SK-N-SH treated with all-trans-retinoic acid at 6 μM for 48 hours (cell line): ENCODE results near the gene LOC128125822.

Source experiments
- ATAC-seq: fragments of 200-7000 bp; cut with Tn5 transposase; 3 replicates; pipeline ENCODE4 v1.9.1; 2020; ENCODE audit warnings: mild to moderate bottlenecking, moderate library complexity
- BACH2 ChIP-seq: fragments of 250-450 bp; sonication (Bioruptor Pico); IDR thresholded peaks from 2 replicates; pipeline ENCODE4 v1.9.0; 2021; ENCODE audit warnings: mild to moderate bottlenecking, borderline replicate concordance
- CSDC2 ChIP-seq: fragments of 250-450 bp; sonication (Bioruptor Pico); IDR thresholded peaks from 2 replicates; pipeline ENCODE4 v1.5.0; 2020; ENCODE audit warnings: mild to moderate bottlenecking, moderate library complexity
- ESRRG ChIP-seq: fragments of 250-450 bp; sonication (Bioruptor Pico); IDR thresholded peaks from 2 replicates; pipeline ENCODE4 v1.6.1; 2021; ENCODE audit warnings: mild to moderate bottlenecking
- GLIS3 ChIP-seq: fragments of 250-450 bp; sonication (Bioruptor Pico); IDR thresholded peaks from 2 replicates; pipeline ENCODE4 v1.5.0; 2020; ENCODE audit warnings: mild to moderate bottlenecking, moderate library complexity
- OSR1 ChIP-seq: fragments of 250-450 bp; sonication (Bioruptor Pico); IDR thresholded peaks from 2 replicates; pipeline ENCODE4 v1.8.0; 2022; ENCODE audit warnings: moderate library complexity, mild to moderate bottlenecking, inconsistent platforms
- PPARA ChIP-seq: fragments of 250-450 bp; sonication (Bioruptor Pico); IDR thresholded peaks from 2 replicates; pipeline ENCODE4 v1.5.0; 2020; ENCODE audit warnings: mild to moderate bottlenecking, borderline replicate concordance
- RARB ChIP-seq: fragments of 250-450 bp; sonication (Bioruptor Pico); IDR thresholded peaks from 2 replicates; pipeline ENCODE4 v1.8.0; 2021; ENCODE audit warnings: mild to moderate bottlenecking, moderate library complexity
- SNAI2 ChIP-seq: fragments of 250-450 bp; sonication (Bioruptor Pico); IDR thresholded peaks from 2 replicates; pipeline ENCODE4 v1.5.0; 2020; ENCODE audit warnings: mild to moderate bottlenecking, moderate library complexity
- TCF4 ChIP-seq: fragments of 250-450 bp; sonication (Bioruptor Pico); IDR thresholded peaks from 2 replicates; pipeline ENCODE4 v1.8.0; 2021; ENCODE audit warnings: mild to moderate bottlenecking, moderate library complexity, borderline replicate concordance
- TOX ChIP-seq: fragments of 250-450 bp; sonication (Bioruptor Pico); IDR thresholded peaks from 2 replicates; pipeline ENCODE4 v1.8.0; 2021; ENCODE audit warnings: mild to moderate bottlenecking, moderate library complexity, borderline replicate concordance
- ZC3H10 ChIP-seq: fragments of 250-450 bp; sonication (Bioruptor Pico); IDR thresholded peaks from 2 replicates; pipeline ENCODE4 v1.5.1; 2021; ENCODE audit warnings: mild to moderate bottlenecking, moderate library complexity
- ZFP3 ChIP-seq: fragments of 250-450 bp; sonication (Bioruptor Pico); IDR thresholded peaks from 2 replicates; pipeline ENCODE4 v1.5.0; 2020; ENCODE audit warnings: mild to moderate bottlenecking, moderate library complexity
- ZFP30 ChIP-seq: fragments of 450-650 bp; formaldehyde crosslinking; IDR thresholded peaks from 2 replicates; pipeline ENCODE4 v1.5.0; 2022; ENCODE audit warnings: mild to moderate bottlenecking, moderate library complexity
- ZNF70 ChIP-seq: fragments of 450-650 bp; formaldehyde crosslinking; IDR thresholded peaks from 2 replicates; pipeline ENCODE4 v1.5.0; 2020; ENCODE audit warnings: mild to moderate bottlenecking, moderate library complexity
- ZNF8 ChIP-seq: fragments of 450-650 bp; formaldehyde crosslinking; IDR thresholded peaks from 2 replicates; pipeline ENCODE4 v1.5.0; 2020; ENCODE audit warnings: mild to moderate bottlenecking, moderate library complexity
- TF ChIP-seq, protein P1 (sequence below): fragments of 250-450 bp; sonication (Bioruptor Pico); IDR thresholded peaks from 2 replicates; pipeline ENCODE4 v1.8.0; 2020; ENCODE audit warnings: mild to moderate bottlenecking, moderate library complexity, borderline replicate concordance
- TF ChIP-seq, protein P2 (sequence below): fragments of 250-450 bp; sonication (Bioruptor Pico); IDR thresholded peaks from 2 replicates; pipeline ENCODE4 v1.5.1; 2021; ENCODE audit warnings: mild to moderate bottlenecking, moderate library complexity
- TF ChIP-seq, protein P3 (sequence below): fragments of 250-450 bp; sonication (Bioruptor Pico); IDR thresholded peaks from 2 replicates; pipeline ENCODE4 v1.5.1; 2020; ENCODE audit warnings: low read depth, mild to moderate bottlenecking, moderate library complexity
- TF ChIP-seq, protein P4 (sequence below): fragments of 250-450 bp; sonication (Bioruptor Pico); IDR thresholded peaks from 2 replicates; pipeline ENCODE4 v1.5.0; 2020; ENCODE audit warnings: mild to moderate bottlenecking, moderate library complexity

The LOC128125822 gene

DNA sequence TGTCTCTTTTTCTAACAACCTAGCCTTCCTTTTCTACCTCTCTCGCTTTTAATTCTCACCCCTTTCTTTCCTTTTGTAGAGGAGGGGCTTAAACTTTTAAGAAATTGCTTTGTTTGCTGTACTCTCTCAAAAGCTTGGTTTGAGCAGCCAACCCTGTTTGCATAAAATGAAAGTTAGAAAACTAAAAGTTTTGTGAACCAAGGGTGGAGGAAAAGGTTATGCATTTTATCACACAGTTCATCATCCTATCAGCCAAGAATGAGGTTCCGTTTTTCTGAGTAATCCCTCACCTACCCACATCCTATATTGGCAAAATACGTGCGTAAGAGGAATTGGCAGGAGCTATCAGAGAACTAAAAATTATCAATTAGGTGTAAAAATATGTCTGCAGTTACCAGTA lies 42.8 kb upstream of the LOC128125822 start:
- peak; percentile 80; the same call in 1 of the 2 replicates for TF ChIP-seq TOX
- no peak for TF ChIP-seq ZNF70 (CRISPR knock-in tag)
- ATAC-seq = no peak

DNA sequence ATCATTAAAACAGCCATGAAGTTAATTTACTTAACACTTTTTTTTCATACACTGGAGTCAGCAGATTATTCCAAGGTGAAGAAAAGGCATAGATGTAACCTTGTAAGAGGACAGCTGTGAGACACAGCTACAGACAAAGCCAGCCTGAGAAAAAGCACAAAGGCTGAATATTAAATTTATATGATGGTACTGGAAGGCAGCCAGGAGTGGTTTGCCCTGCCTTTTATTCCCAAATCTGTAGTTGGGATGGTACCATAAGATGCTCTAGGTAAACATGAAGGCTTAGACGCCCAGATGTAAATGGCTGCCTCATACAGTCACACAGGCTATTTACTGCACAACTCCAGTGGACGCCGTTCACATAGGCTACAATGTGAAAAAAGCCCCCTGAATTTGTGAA lies 42.1 kb upstream of the LOC128125822 start:
- TF ChIP-seq PPARA (CRISPR knock-in tag) = no peak

DNA sequence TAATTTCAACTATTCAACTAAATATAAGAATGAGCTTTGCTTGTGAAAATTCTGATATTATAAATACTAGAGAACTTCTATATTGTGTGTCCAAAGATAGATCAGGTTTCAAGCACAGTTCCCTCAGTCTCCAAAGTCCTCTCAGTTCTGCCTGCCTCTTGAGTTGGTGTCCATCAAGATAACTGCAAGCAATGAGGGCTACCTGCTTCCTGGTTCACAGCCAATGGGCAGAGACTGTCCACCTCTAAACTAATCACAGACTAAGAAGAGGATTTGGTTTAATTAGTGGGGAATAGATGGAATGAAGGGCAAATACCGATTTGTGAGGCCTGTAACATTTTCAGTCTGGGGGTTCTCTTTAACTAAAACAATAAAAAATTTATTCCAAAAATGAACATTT lies 41.3 kb upstream of the LOC128125822 start:
- ATAC-seq = no peak
- no peak for TF ChIP-seq RARB (CRISPR knock-in tag)
- no peak for TF ChIP-seq CSDC2 (CRISPR knock-in tag)
- TF ChIP-seq ZNF8 (CRISPR knock-in tag) = no peak
- no peak for TF ChIP-seq BACH2 (CRISPR knock-in tag)
- TF ChIP-seq, protein P1, sequence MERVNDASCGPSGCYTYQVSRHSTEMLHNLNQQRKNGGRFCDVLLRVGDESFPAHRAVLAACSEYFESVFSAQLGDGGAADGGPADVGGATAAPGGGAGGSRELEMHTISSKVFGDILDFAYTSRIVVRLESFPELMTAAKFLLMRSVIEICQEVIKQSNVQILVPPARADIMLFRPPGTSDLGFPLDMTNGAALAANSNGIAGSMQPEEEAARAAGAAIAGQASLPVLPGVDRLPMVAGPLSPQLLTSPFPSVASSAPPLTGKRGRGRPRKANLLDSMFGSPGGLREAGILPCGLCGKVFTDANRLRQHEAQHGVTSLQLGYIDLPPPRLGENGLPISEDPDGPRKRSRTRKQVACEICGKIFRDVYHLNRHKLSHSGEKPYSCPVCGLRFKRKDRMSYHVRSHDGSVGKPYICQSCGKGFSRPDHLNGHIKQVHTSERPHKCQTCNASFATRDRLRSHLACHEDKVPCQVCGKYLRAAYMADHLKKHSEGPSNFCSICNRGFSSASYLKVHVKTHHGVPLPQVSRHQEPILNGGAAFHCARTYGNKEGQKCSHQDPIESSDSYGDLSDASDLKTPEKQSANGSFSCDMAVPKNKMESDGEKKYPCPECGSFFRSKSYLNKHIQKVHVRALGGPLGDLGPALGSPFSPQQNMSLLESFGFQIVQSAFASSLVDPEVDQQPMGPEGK (CRISPR knock-in tag) = no peak
- no peak for TF ChIP-seq TOX
- TF ChIP-seq TCF4 (CRISPR knock-in tag) = no peak
- no peak for TF ChIP-seq ZFP3 (CRISPR knock-in tag)
- TF ChIP-seq, protein P2, sequence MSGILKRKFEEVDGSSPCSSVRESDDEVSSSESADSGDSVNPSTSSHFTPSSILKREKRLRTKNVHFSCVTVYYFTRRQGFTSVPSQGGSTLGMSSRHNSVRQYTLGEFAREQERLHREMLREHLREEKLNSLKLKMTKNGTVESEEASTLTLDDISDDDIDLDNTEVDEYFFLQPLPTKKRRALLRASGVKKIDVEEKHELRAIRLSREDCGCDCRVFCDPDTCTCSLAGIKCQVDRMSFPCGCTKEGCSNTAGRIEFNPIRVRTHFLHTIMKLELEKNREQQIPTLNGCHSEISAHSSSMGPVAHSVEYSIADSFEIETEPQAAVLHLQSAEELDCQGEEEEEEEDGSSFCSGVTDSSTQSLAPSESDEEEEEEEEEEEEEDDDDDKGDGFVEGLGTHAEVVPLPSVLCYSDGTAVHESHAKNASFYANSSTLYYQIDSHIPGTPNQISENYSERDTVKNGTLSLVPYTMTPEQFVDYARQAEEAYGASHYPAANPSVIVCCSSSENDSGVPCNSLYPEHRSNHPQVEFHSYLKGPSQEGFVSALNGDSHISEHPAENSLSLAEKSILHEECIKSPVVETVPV = no peak
- no peak for TF ChIP-seq GLIS3 (CRISPR knock-in tag)
- TF ChIP-seq, all 23 proteins: peak for 0

More for the DNA sequence above, 42.1 kb upstream of the LOC128125822 start:
- ATAC-seq = no peak

DNA sequence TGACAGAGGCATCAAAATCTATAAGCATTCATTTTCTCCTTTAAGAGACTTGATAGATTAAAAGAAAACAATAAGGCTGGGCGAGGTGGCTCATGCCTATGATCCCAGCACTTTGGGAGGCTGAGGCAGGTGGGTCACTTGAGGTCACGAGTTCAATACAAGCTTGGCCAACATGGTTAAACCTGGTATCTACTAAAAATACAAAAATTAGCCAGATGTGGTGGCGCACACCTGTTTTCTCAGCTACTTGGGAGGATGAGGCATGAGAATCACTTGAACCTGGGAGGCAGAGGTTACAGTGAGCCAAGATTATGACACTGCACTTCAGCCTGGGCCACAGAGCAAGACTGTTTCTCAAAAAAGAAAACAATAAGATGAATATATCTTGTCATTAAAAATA lies 39.3 kb upstream of the LOC128125822 start:
- ATAC-seq = no peak
- TF ChIP-seq CSDC2 (CRISPR knock-in tag) = no peak
- no peak for TF ChIP-seq ZC3H10 (CRISPR knock-in tag)
- no peak for TF ChIP-seq ZFP3 (CRISPR knock-in tag)
- no peak for TF ChIP-seq SNAI2 (CRISPR knock-in tag)
- no peak for TF ChIP-seq OSR1 (CRISPR knock-in tag)
- no peak for TF ChIP-seq ZFP30 (CRISPR knock-in tag)
- TF ChIP-seq TOX = no peak
- TF ChIP-seq ZNF70 (CRISPR knock-in tag) = no peak
- TF ChIP-seq GLIS3 (CRISPR knock-in tag) = no peak
- TF ChIP-seq, protein P1 (CRISPR knock-in tag) = no peak
- TF ChIP-seq ESRRG = no peak
- no peak for TF ChIP-seq BACH2 (CRISPR knock-in tag)
- no peak for TF ChIP-seq RARB (CRISPR knock-in tag)
- TF ChIP-seq, protein P3, sequence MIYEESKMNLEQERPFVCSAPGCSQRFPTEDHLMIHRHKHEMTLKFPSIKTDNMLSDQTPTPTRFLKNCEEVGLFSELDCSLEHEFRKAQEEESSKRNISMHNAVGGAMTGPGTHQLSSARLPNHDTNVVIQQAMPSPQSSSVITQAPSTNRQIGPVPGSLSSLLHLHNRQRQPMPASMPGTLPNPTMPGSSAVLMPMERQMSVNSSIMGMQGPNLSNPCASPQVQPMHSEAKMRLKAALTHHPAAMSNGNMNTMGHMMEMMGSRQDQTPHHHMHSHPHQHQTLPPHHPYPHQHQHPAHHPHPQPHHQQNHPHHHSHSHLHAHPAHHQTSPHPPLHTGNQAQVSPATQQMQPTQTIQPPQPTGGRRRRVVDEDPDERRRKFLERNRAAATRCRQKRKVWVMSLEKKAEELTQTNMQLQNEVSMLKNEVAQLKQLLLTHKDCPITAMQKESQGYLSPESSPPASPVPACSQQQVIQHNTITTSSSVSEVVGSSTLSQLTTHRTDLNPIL (CRISPR knock-in tag) = no peak
- TF ChIP-seq, protein P4, sequence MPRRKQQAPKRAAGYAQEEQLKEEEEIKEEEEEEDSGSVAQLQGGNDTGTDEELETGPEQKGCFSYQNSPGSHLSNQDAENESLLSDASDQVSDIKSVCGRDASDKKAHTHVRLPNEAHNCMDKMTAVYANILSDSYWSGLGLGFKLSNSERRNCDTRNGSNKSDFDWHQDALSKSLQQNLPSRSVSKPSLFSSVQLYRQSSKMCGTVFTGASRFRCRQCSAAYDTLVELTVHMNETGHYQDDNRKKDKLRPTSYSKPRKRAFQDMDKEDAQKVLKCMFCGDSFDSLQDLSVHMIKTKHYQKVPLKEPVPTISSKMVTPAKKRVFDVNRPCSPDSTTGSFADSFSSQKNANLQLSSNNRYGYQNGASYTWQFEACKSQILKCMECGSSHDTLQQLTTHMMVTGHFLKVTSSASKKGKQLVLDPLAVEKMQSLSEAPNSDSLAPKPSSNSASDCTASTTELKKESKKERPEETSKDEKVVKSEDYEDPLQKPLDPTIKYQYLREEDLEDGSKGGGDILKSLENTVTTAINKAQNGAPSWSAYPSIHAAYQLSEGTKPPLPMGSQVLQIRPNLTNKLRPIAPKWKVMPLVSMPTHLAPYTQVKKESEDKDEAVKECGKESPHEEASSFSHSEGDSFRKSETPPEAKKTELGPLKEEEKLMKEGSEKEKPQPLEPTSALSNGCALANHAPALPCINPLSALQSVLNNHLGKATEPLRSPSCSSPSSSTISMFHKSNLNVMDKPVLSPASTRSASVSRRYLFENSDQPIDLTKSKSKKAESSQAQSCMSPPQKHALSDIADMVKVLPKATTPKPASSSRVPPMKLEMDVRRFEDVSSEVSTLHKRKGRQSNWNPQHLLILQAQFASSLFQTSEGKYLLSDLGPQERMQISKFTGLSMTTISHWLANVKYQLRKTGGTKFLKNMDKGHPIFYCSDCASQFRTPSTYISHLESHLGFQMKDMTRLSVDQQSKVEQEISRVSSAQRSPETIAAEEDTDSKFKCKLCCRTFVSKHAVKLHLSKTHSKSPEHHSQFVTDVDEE (CRISPR knock-in tag) = no peak
- TF ChIP-seq, protein P2 = no peak
